Uterus (tissue), 4 donors: Measurements from ENCODE around the gene EWSR1. TPM values are rescaled to one million over a fixed set of nuclear protein-coding genes. Genes with fewer than 3 reads are reported as not detected.
A peak's percentile ranks its signal among the peaks of the same experiment; 100 is the strongest.

Source experiments
- DNase-seq, 2 donors: peaks; one replicate each; pipeline ENCODE4 v3.0.0-alpha.2; 2019 to 2020
- H3K27ac ChIP-seq, 2 donors: fragments of 200-600 bp; sonication (generic); 1 replicate in 1 of 2; 2 replicates in 1 of 2; pipeline ENCODE4 v1.5.1; 2016 to 2018
- H3K27me3 ChIP-seq, 2 donors: fragments of 200-600 bp; sonication (generic); one replicate each; pipeline ENCODE4 v1.5.1; 2018 to 2019; ENCODE audit warnings: control low read depth in 1 of 2
- H3K36me3 ChIP-seq, 2 donors: fragments of 200-600 bp; sonication (generic); one replicate each; pipeline ENCODE4 v1.5.1; 2019; ENCODE audit warnings: control low read depth in 1 of 2
- H3K4me1 ChIP-seq, 2 donors: fragments of 200-600 bp; sonication (generic); one replicate each; pipeline ENCODE4 v1.5.1; 2018 to 2019; ENCODE audit warnings: control low read depth in 1 of 2
- H3K4me3 ChIP-seq, 2 donors: fragments of 200-600 bp; sonication (generic); 1 replicate in 1 of 2; 2 replicates in 1 of 2; pipeline ENCODE4 v1.5.1; 2018 to 2019; ENCODE audit warnings: mild to moderate bottlenecking in 1 of 2
- H3K9me3 ChIP-seq, 2 donors: fragments of 200-600 bp; sonication (generic); one replicate each; pipeline ENCODE4 v1.5.1; 2019; ENCODE audit warnings: control low read depth in 1 of 2
- POLR2A ChIP-seq, 2 donors: fragments of 450-650 bp; IDR thresholded peaks; one replicate each; pipeline ENCODE4 v1.6.1; 2016; ENCODE audit warnings: antibody characterized with exemption in 2 of 2, mild to moderate bottlenecking in 1 of 2, moderate library complexity in 1 of 2
- intact Hi-C: fragments of 100-400 bp; cut with DNase I; formaldehyde crosslinking; loops from one replicate; pipeline ENCODE4 v1.15.1; 2023; ENCODE audit warnings: low total_unique reads
- total RNA-seq, 4 donors: library from RNA; depleted of rRNA in 3 of 4; stranded (reverse); fragments of >200 nt in 3 of 4; gene quantifications; one replicate each; pipeline versions ENCODE4 v1.1.0 to v1.2.4, GENCODE V29; 2014 to 2023
- TF ChIP-seq, protein P1 (sequence below), 4 experiments: fragments of 200-600 bp in 2 of 4; fragments of 450-650 bp in 2 of 4; sonication (generic) in 2 of 4; IDR thresholded peaks; one replicate each; pipeline ENCODE4 v1.5.1; 2016 to 2019; ENCODE audit warnings: antibody characterized with exemption in 4 of 4, mild to moderate bottlenecking in 2 of 4, moderate library complexity in 1 of 4
- donor health status: DM: yes; HTN: yes; CAD: no.

EWSR1 gene
- total RNA-seq, 4 donors from 2014 or later: 120 to 221 (median 137) TPM

DNA sequence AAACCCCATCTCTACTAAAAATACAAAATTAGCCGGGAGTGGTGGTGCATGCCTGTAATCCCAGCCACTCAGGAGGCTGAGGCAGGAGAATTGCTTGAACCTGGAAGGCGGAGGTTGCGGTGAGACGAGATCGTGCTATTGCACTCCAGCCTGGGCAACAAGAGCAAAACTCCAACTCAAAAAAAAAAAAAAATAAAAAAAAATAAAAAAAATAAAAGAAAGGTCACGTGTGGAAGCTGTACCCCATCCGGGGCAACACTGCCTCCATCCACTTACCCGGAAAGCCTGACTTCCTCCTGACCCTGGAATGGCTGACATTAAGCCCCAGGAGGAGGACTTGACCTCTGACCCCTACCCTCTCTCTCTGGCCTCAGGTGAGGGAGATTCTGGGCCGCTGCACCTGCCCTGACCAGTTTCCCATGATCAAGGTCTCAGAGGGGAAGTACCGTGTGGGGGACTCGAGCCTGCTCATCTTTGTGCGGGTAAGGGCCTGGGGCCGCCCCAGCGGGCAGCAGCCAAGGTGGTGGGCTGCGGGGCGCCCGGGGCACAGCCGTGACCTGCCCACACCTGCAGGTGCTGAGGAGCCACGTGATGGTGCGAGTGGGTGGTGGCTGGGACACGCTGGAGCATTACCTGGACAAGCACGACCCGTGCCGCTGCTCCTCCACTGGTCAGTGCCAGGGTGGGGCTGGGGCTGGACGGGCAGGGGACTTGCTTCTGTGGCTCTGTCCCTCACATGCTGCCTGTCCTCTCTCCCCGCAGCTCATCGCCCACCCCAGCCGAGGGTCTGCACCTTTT lies 42.2 kb downstream of the EWSR1 start:
- Histone ChIP-seq H3K9me3 (no peaks in the 10 kb centered on the region), H3K4me3 (no peak overlapping the region), H3K36me3 (no peaks in the 10 kb centered on the region), H3K4me1 (peaks cover 7 to 47% of the 10 kb centered on the region in 2 donors), H3K27me3 (peaks cover 13 to 17% of the 10 kb centered on the region in 2 donors), H3K27ac (peak overlapping the region; percentile 78 to 80)
- TF ChIP-seq, protein P1, sequence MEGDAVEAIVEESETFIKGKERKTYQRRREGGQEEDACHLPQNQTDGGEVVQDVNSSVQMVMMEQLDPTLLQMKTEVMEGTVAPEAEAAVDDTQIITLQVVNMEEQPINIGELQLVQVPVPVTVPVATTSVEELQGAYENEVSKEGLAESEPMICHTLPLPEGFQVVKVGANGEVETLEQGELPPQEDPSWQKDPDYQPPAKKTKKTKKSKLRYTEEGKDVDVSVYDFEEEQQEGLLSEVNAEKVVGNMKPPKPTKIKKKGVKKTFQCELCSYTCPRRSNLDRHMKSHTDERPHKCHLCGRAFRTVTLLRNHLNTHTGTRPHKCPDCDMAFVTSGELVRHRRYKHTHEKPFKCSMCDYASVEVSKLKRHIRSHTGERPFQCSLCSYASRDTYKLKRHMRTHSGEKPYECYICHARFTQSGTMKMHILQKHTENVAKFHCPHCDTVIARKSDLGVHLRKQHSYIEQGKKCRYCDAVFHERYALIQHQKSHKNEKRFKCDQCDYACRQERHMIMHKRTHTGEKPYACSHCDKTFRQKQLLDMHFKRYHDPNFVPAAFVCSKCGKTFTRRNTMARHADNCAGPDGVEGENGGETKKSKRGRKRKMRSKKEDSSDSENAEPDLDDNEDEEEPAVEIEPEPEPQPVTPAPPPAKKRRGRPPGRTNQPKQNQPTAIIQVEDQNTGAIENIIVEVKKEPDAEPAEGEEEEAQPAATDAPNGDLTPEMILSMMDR (IDR thresholded peaks at IDR 0.05): no peak
- no peak for TF ChIP-seq POLR2A (IDR thresholded peaks at IDR 0.05)
- DNase-seq: peak in 1 of 2 donors; percentile 54
- intact Hi-C loops: no loop called here

DNA sequence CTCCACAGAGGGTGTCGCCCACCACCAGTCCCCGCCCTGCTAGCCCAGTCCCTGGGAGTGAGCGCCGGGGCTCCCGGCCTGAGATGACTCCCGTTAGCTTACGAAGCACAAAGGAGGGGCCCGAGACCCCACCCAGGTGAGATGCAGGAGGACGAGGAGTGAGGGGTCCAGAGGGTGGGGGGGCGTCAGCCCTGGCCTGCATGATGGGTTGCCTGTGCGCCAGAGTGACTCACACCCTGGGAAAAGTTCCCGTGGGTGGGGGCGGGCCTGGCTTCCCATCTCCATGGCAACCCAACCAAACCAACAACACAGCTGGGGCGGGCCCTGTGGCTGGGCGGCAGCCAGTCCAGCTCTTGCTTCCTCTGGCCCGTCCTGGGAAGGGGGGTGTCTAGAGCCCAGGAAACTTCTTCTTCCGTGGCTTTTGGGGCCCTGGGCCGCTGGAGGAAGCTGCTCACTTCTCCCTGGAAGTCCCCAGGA lies 42.8 kb downstream of the EWSR1 start:
- Histone ChIP-seq H3K36me3 (no peaks in the 10 kb centered on the region), H3K9me3 (no peaks in the 10 kb centered on the region), H3K4me1 (peaks cover 7 to 53% of the 10 kb centered on the region in 2 donors), H3K27ac (peak overlapping the region; percentile 78 to 80), H3K4me3 (peak overlapping the region in 1 of 2 donors; percentile 13), H3K27me3 (peaks cover 14 to 17% of the 10 kb centered on the region in 2 donors)
- TF ChIP-seq, protein P1 (IDR thresholded peaks at IDR 0.05): peak in 2 of 4 experiments; percentile 6 to 34
- TF ChIP-seq POLR2A (IDR thresholded peaks at IDR 0.05): no peak
- intact Hi-C loops: no loop called here
- peak; percentile 98 to 99 for DNase-seq

DNA sequence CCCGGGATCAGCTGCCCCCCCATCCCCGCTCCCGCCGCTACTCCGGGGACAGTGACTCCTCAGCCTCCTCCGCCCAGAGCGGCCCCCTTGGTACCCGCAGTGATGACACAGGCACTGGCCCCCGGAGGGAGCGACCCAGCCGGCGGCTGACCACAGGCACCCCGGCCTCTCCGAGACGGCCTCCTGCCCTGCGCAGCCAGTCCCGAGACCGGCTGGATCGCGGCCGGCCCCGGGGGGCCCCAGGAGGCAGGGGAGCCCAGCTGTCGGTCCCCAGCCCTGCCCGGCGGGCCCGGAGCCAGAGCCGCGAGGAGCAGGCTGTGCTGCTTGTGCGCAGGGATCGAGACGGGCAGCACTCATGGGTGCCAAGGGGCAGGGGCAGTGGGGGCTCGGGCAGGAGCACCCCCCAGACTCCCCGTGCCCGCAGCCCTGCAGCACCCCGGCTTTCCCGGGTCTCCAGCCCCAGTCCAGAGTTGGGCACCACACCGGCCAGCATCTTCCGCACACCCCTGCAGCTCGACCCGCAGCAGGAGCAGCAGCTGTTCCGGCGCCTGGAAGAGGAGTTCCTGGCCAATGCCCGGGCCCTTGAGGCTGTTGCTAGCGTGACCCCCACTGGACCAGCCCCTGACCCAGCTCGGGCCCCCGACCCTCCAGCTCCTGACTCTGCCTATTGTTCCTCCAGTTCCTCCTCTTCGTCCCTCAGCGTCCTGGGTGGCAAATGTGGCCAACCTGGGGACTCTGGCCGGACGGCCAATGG lies 43.6 kb downstream of the EWSR1 start:
- Histone ChIP-seq H3K4me3 (peak overlapping the region in 1 of 2 donors; percentile 13), H3K4me1 (peaks cover 7 to 54% of the 10 kb centered on the region in 2 donors), H3K36me3 (no peaks in the 10 kb centered on the region), H3K27ac (peak overlapping the region; percentile 57 to 66), H3K27me3 (peaks cover 17 to 21% of the 10 kb centered on the region in 2 donors), H3K9me3 (no peaks in the 10 kb centered on the region)
- TF ChIP-seq, protein P1 (IDR thresholded peaks at IDR 0.05): no peak
- TF ChIP-seq POLR2A (IDR thresholded peaks at IDR 0.05): no peak
- peak in 1 of 2 donors; percentile 43 for DNase-seq
- intact Hi-C loops: no loop called here

- H3K27me3 ChIP-seq: peaks cover 17 to 21% of the 10 kb centered on the region in 2 donors
- no peak for DNase-seq
- no peak overlapping the region for H3K27ac ChIP-seq
- H3K9me3 ChIP-seq: no peaks in the 10 kb centered on the region
- peaks cover 7 to 54% of the 10 kb centered on the region in 2 donors for H3K4me1 ChIP-seq
- intact Hi-C loops: no loop called here
- TF ChIP-seq POLR2A (IDR thresholded peaks at IDR 0.05): no peak
- no peaks in the 10 kb centered on the region for H3K36me3 ChIP-seq
- H3K4me3 ChIP-seq: no peak overlapping the region
Measured at GRCh38 chr22:29312218-29313125, 44.4 kb downstream of the EWSR1 start.

- Histone ChIP-seq H3K27ac (no peak overlapping the region), H3K36me3 (no peaks in the 10 kb centered on the region), H3K4me1 (peaks cover 7 to 47% of the 10 kb centered on the region in 2 donors), H3K9me3 (no peaks in the 10 kb centered on the region), H3K27me3 (peaks cover 17 to 21% of the 10 kb centered on the region in 2 donors), H3K4me3 (no peak overlapping the region)
- TF ChIP-seq POLR2A (IDR thresholded peaks at IDR 0.05): no peak
- TF ChIP-seq, protein P1 (IDR thresholded peaks at IDR 0.05): peak in 3 of 4 experiments; percentile 42 to 48 (median 42)
- intact Hi-C loops: no loop called here
- DNase-seq: peak in 1 of 2 donors; percentile 35
Measured at GRCh38 chr22:29313126-29313575, 45.1 kb downstream of the EWSR1 start.
